RKO (cell line): ENCODE data around the gene CHRNA7.

Source experiments
- DNase-seq: peaks from one replicate; pipeline ENCODE4 v3.0.0-alpha.2; 2016; ENCODE audit warnings: low spot score

The CHRNA7 gene

DNA sequence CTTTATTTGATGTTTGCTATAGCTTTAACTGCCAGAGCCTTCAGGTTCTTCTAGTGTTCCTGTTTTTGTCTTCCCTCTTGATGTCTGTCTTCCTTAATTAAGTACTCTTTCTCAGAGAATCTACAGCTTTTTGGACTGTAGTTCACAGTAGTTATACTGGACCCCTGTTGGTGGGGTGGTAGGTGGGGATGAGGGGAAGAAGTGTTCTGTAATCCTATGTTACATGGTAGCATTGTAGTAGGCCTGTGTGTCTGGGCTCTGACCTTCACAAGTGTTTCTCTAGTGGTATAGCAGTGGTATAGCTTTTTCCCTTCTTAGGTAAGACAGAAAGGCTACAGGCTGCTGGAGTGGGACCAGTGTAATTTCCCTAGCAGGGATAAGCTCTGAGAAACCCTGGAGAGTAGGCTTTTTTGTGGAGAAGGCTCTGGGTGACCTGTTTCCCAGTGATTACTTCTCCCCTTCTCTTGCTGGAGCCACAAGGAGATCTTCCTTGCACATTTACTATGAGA is 59.6 kb downstream of the CHRNA7 start:
- no peak for DNase-seq

DNA sequence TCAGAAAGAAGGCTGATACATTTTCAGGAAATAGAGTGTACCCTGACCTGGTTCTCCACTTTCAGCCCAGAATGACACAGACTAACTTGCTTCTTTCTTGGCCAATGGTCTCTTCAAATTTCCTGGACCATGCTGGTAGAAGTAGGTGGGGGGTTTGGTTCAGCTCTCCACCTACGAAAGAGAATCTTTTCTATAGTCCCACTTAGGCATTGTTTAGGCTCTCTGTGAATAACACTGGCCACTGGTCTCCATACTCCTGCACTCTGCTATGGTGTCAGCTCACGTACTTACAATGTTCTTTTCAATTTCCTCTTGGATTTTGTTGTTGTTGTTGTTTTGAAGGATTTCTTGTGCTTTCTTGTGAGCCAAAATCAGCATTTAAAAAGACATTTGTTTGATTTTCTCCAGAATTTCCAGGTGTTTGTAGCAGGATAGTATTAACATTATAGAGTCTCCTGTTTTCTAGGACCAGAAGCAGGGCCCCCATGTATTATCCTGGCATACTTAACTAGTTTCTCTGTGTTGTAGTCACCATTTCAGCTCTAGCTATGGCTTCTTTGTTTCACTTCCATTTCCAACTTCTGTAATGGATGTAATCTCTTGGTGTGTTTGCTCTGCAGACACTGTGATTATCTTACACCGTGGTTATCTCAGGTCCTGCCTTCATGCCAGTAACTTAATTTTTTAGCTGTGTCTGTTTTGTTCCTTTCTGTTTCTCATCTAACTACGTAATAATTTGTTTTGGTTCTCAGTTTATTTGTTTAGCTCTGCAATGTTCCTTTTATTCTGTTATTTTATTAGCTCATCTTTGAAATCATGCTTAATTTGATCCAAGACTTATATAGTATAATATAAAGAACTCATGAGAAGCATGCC is 61.4 kb downstream of the CHRNA7 start:
- DNase-seq = no peak

DNA sequence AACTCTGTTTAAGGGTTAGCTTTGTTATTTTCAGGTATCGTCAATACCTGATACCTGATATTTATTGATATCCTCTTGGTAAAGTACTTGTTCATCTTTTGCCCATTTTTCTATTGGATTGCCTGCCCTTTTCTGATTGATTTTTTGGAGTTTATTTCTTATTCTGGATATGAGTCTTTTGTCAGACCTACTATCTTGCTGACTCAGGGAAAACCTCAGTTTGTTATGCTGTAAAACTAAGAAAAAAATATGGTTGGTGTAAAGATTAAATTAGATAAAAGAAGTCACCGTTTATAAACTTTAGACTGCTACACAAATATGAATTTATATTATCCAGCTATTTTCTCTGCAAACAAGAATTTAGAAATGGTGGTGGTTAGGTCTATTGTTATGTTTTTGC is 65.9 kb downstream of the CHRNA7 start:
- no peak for DNase-seq

DNA sequence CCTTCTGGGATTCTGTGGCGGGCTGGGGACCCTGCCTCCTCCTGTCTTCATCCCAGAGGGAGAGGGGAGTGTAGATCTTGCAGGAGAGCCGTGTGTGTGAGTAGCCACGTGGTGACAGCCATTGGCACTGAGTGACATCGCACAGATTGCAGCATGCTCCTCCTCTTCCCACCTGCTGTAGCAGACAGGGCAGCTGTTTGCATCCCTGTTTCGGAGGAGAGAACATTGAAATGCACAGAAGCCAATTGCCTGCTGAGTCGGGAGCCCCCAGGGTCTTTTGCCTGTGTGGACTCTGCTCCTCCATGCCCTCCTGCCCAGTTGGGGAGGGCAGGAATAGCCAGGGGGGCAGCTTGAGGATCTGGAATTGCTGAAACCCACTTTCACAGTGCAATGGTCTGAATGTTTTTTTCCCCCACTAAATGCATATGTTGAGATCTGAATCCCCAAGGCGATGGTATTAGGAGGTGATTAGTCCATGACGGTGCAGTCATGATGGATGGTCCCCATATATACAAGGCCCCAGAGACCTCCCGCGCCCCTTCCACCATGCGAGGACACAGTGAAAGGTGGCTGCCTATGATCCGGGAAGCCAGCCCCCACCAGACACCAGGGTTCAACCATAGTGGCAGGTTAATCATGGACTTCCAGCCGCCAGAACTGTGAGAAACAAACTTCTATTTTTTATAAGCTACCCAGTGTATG is 66.8 kb downstream of the CHRNA7 start:
- no peak for DNase-seq

DNA sequence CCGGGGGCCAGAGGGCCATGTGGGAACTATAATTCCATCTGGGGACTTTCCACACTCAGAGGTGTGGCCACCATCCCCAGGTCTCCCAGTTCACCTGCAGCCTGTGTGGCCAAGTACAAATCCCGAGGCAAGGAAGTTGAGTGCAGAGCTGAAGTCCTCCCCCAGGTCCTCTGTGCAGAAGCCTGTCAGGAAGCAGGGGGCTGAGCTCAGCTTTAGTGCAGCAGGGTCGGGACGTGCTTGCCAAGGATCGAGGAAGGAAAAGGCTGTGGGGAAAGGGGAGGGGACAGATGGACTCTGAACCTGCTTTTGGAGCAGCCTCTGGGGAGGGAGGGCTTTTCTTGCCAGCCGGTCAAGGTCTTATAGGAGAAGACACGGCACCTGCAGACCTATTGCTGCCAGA is 67.7 kb downstream of the CHRNA7 start:
- no peak for DNase-seq

DNA sequence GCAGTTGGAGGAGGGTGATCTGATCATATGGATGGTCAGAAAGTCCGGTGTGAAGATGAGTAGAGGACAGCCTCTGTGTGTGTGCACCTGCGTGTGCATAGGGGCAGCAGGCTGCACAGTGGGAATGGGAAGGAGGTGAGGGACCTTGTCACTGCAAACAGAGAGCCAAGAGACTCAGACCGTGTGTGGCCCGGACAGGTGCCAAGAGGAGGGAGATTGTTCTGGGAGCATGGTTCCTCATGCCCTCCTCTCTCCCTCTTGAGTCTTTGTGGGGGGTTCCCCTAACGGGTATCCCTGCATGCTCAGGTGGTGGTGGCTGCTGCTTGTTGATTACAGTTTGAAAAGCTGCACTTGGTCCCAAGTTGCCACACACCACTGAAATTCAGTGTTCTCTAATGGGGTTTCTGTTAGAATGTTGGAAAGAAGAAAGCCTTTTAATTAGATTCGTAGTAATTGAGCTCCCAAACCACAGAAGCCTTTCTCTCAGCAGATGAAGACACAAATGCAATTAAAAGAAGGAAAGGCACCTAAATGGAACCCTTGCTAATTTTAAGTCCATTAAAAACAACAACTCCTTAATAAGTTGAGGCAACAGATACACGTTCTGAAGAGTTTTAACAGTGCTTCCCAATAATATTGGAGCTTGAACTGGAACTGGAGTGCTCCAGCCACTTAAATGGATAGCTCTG is 68.9 kb downstream of the CHRNA7 start:
- no peak for DNase-seq

DNA sequence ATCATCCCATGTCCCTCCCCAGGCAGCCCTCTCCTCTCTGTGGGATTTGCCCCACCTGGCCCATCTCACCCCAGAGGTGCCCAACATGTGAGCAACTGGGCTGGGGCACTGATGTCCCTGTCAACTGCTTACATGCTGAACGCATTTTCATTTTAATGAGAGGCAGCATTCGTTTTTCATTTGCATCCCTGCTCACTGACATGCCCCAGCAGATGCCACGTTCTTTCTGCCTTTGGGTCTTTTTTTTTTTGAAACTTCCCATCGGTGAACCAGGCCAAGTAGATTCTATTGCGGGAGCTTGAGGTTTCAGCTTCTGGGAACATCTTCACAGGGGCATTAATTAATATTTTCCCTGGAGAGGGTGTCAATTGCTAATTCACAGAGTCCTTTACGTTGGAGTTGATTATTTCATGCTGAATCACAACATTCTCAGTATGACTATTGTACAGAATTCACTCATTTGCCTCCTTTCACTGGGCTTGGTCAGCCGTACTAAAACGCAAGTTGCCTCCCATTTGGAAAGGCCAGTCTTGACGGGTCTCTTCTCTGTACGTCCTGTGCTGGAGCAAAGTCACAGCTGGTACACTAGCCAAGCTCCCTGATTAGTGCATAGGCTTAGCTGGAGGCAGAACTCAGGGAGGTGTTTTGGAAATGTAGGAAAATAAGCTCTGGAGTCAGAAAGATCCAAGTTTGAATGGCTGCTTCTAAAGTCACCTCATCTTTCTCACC is 69.8 kb downstream of the CHRNA7 start:
- no peak for DNase-seq

DNA sequence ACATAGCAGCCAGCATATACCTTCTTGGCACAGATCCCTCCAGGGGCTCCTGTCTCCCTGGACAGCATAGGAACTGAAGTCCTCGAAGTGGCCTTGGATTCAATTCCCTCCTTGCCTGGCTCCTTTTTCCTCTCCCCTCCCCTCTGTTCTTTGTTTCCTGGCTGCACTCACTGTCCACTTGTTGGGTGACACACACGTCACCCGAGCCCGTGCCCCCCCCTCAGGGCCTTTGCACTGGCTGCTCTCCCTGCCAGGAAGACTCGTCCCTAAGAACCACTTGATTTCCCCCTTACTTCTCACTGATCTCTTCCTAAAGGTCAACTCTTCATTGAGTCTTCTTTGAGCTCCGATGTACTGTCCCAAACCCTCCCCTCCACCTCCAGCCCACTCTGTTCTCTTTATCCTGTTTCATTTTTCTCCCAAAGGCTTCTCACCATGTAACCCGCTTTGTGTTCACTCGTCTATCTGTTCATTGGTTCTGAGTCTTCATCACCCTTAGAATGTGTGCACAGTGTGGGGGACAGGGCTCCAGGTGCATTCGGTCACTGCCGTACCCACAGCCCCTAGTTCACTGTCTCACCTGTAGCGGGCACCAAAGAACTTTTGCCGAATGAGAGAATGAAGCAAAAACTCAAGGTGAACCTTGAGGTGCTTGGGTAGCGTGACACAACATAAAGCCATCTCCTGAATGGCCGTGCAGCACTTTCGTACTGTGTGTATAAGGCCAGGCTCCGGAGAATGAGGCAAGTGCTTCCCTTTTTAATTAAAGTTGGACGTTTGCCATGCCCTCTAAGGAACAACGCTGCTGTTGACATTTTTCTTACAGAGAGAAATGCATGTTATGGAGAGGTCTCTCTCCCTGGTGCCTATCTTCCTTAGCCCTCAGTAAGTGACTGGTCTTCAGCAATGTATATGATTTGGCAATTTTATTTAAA is 74.0 kb downstream of the CHRNA7 start:
- DNase-seq = no peak

DNA sequence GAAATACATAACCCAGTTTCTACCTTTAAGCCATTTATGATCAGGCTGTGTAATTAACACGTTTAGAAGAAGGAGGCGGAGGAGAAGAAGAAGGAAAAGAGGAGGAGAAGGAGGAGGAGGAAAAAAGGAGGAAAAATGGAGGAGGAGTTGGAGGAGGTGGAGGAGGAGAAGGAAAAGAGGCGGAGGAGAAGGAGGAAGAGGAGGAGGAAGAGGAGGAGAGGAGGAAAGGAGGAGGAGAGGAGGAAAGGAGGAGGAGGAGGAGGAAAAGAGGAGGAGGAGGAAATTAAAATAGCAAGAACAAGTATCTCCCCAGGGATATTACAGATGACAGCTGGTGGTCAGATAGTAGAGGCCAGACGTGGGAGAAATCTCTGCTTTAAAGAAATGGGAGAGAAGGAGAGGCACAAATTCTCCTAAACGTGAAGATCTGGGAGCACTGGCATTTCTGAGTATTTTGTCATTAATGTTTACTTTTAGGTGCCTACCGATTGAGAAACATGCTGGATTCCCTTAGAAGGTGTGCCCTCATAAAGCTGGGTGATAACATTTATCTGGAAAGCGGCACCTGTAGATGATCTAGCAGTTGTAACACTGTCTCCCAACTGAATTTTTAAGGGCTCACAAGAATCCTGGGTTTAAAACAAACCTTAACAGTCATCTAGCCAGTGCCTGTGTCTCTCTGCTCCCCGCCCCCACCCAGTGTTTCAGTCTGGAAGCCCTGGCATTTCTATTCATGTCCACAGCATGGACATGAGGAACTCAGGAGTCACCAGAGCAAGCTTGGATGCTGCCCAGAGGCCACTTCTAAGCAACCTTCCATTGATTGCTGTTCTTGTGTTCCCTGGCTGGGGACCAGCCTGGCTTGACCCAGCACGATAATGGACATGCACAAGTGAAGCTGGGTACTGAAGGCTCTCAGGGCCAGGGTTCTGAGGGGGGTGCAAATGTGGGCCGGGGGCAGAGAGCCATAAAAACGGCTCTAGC is 75.2 kb downstream of the CHRNA7 start:
- DNase-seq = no peak

DNA sequence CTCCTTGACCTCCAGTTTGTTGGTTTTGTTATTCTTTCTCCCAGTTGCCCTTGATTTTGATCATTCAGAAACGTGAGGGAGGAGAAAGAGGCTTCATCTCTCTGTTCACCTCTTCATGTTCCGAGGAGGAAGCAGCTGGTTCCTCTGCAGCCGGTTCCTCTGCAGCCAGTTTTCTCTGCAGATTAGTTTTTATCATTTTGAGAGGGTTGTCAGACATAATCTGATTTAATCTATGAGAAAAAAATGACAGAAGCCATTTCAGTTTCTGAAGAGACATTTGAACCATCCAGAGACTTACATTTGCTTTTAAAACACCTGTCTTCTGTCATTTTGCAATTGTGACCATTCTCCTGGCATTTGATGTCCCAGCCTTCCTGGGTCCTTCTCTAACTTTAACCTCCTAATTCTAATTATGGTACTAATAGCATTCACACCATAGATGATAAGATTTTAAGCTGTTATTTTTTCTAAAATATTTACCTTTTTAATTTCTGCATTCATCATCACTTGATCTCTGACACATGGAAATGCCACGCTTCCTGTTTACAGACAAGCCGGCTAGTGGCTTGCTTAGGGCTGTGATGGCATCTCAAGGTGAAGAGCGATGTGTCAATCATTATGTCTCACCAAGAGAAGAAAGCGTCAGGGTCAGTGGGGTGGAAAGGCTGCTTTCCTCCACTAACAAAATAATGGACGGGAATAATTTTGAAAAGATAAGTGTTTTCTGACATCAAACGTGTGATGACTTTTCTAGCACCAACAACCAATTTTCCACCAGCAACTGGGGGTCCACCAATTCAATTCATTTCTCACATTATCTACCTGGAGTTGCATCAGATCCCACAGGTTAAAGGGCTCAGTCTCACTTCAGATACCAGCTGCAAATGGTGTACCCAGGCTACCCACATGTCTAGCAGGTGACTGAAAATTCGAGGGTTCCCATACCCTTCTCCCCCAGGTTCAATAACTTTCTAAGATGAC is 76.4 kb downstream of the CHRNA7 start:
- no peak for DNase-seq

DNA sequence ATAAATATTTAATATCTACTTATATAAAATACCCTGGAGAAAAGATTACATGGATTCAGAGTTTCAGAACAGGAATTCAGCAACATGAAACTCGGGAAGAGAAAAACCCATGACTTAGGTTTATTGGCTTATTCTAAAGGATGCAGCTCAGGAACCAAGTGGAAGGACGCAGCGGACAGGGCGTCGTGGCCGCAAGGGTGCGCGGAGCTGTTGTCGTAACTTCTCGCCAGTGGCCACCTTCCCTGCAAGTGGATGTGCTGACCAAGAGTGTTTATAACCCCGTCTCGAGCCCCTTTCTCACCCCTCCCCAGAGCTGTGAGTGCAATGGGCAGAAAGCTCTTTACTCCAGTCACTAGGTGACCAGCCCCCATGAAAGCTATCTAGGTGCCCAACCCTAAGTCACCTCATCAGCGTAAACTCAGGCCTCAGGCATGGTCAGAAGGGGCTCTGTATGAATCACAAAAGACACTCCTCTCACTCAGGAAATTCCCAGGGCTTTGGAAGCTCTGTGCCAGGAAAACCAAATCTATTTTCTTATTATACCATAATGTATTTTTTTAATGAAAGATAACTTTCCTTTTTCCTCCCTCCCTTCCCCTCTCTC is 77.3 kb downstream of the CHRNA7 start:
- no peak for DNase-seq

DNA sequence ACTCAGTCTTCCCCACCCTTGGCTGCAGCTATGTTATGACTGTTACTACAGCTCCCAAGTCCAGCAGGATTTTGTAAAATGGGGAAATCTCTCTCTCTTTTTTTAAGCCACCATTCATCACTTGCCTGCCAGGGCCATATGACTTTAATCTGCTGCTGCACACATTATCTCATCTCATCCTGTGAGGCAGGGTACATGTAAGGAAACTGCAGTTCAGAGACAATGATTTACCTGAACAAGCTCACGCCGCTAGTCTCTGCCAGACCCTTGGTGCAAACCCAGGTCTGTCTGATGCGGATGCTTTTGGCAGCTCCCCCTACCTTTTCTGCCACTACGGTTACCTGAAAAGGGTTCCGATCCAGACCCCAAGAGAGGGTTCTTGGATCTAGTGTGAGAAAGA is 78.3 kb downstream of the CHRNA7 start:
- DNase-seq = no peak

DNA sequence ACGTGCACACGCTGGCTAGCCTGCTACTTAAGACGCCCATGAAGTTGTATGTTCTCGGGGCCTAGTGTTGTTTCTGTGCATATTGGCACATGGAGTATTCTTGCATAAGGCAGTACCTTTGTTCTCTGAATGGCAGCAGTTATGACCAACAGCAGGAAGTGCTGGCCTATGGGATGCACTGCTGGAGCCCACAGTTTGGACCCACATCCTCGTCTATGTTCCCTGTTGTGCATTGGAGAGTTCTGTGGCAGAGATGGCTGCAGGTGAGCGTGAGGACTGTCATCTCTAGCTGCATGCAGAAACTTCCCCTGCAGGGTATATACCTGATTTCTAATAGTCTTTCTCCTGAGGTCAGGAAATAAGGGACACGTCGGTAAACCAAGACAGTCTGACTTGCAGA is 81.8 kb downstream of the CHRNA7 start:
- DNase-seq = no peak

DNA sequence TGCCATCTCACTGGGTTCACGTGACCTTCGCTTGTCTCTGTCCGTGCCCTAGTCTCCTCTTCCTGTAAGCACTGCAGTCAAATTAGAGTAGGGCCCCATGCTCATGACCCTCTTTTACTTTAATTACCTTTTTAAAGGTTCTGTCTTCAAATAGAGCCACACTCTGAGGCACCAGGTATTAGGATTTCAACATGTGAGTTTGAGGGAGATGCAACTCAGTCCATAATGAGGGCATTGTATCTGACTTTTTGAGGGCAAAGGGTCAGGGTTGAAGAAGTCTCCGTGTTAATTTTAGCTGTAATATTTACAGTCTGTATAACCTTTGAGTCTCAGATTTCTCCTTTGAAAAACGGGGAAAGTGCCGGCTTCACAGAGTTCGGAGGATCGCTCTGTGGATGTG is 82.9 kb downstream of the CHRNA7 start:
- no peak for DNase-seq

DNA sequence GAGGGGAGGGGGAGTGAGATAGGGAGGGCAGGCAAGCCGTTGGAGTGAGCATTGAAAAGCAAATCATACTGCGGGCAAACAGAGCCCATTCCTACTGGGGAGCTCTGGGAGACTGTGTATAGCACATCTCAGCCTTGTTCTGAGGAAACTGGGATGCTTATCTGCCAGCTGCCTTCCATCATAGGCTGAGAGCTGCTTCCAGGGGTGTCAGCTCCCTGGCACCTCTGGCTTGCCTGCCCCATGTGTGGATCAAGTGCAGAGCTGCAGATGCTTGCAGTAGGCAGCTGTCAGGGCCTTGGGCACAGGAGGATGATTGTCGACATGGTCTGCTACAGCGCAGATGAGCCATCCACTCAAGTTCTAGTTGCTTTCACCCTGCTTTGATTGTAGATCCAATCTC is 86.8 kb downstream of the CHRNA7 start:
- DNase-seq = no peak

DNA sequence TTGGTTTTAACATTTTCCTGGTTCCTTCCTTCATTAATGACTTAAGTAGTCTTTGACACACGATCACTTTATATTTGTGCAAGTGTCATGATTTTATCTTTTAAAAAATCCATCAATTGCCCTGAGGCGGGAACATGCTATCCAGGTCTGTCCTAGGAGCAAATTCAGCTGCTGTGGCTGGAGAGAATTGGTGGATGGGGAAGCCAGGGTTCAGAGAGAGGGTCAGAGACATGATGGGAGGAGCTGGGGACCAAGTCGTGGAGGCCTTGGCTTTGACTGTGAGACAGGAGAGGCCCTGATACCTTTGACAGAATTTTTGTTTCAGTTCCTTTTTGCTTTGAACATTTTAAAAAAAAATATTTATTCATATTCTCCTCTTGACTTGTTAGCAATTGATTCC is 89.0 kb downstream of the CHRNA7 start:
- DNase-seq = no peak

DNA sequence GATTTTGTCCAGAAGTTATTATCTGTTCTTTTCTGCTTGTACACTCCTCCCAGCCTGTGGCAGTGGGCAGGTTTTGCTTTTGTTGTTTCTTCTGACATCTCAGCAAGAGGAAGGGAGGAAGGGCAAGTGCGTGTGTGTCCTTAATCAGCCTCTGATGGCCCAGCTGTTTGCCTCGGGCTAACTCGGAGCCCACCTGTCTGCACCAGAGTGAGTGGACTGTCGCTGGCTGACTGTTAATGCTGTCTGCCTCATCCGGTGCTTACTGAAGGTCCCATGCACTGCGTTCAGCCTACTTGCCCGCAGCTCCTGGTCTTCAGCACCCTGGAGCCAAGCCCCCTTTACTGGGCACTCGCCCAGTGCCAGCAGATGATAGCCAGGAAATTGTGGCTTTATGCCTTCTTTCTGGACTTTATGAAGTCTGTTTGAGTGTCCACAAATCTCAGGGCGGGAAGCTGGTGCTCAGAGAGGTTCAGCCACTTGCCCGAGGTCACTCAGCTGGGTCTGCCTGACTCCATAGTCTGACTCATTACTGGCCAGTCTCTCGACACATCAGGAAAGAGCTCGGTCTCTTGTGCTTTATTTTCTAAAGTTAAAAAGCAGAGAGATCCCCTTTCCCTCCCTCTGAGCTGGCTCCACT is 89.5 kb downstream of the CHRNA7 start:
- DNase-seq = peak; percentile 6
